ENCODE measurements around the gene SEMA5A. TPM values are rescaled to one million over a fixed set of nuclear protein-coding genes. Genes with fewer than 3 reads are reported as not detected.

SEMA5A gene
- total and polyA plus RNA-seq, 2 of the 8 experiments (the other 6 are each of a cell fraction or from before 2014, with no cell fraction given): 5.3 to 8.9 TPM

- Histone ChIP-seq H3K9ac (replicated peaks in 1 of 4; ENCODE audit: extremely low read depth in 1 of 4, low read depth in 3 of 4, low read length in 3 of 4) (no peak overlapping the region), H3K14ac (ENCODE audit: insufficient read length) (no peak overlapping the region), H3K79me2 (ENCODE audit: control insufficient read depth in 1 of 2, insufficient read depth in 2 of 2, low read length in 2 of 2) (no peaks in the 10 kb centered on the region), H3K4me2 (ENCODE audit: insufficient read depth in 1 of 2, low read depth in 2 of 2, low read length in 2 of 2) (no peak overlapping the region), H3K9me3 (ENCODE audit: insufficient read depth in 2 of 2, low read depth in 1 of 2, low read length in 1 of 2) (no peaks in the 10 kb centered on the region), H3K4ac (replicated peaks; ENCODE audit: insufficient read length, low read depth, low read length) (no peak overlapping the region), H4K91ac (replicated peaks; ENCODE audit: insufficient read length, low read length) (no peak overlapping the region), H2BK120ac (replicated peaks; ENCODE audit: low read depth, low read length) (no peak overlapping the region), H3K23me2 (ENCODE audit: low read depth, low read length) (no peaks in the 10 kb centered on the region), H3K4me1 (replicated peaks in 1 of 4; ENCODE audit: control insufficient read depth in 3 of 4, insufficient read depth in 4 of 4, low read length in 3 of 4) (peaks cover 0 to 7% (median 0%) of the 10 kb centered on the region in 4 experiments; a peak in 3 of 7 replicates), H2AFZ (ENCODE audit: low read length) (no peak overlapping the region), H2BK20ac (ENCODE audit: low read length) (no peak overlapping the region), H3K4me3 (ENCODE audit: extremely low read depth in 1 of 4, insufficient read depth in 2 of 4, low read depth in 3 of 4, low read length in 4 of 4) (no peak overlapping the region), H3K23ac (ENCODE audit: insufficient read length) (no peak overlapping the region), H3K18ac (ENCODE audit: extremely low read depth, low read length) (no peak overlapping the region), H2BK15ac (ENCODE audit: low read length) (no peak overlapping the region), H3K79me1 (ENCODE audit: low read depth, low read length) (no peaks in the 10 kb centered on the region), H4K20me1 (replicated peaks in 1 of 2; ENCODE audit: control insufficient read depth in 1 of 2, insufficient read depth in 2 of 2, low read length in 2 of 2) (no peaks in the 10 kb centered on the region), H3K36me3 (ENCODE audit: control insufficient read depth in 2 of 4, insufficient read depth in 4 of 4, low read length in 3 of 4) (no peaks in the 10 kb centered on the region), H4K5ac (ENCODE audit: insufficient read length, low read depth, low read length) (no peak overlapping the region), H4K8ac (ENCODE audit: extremely low read depth, insufficient read depth, low read length) (no peak overlapping the region), H2BK12ac (ENCODE audit: low read depth, low read length) (no peak overlapping the region), H3K27me3 (replicated peaks in 1 of 4; ENCODE audit: control insufficient read depth in 3 of 4, extremely low read depth in 1 of 4, insufficient read depth in 3 of 4, low read length in 3 of 4) (no peaks in the 10 kb centered on the region; a peak in 1 of 7 replicates), H2BK5ac (ENCODE audit: low read depth, low read length) (no peak overlapping the region), H3K56ac (replicated peaks; ENCODE audit: insufficient read length, low read depth, low read length) (no peak overlapping the region), H3K27ac (ENCODE audit: low read depth, low read length) (no peak overlapping the region), H2AK5ac (ENCODE audit: low read depth, low read length) (no peak overlapping the region)
- 96% methylated on average over 2 of the region's 2 CpGs; no CpG with 5 or more reads in 1 of the 2 experiments for WGBS, 2 experiments (ENCODE audit: extremely low coverage in 1 of 2, insufficient coverage in 1 of 2, insufficient read length in 1 of 2, insufficient replicate concordance in 2 of 2, low coverage in 1 of 2, low lambda C conversion rate in 2 of 2, missing lambda C conversion rate in 1 of 2)
- DNase-seq (ENCODE audit: low read depth in 1 of 2, low spot score in 2 of 2) (no peak), FAIRE-seq (no peak)
- TF ChIP-seq USF2 (IDR thresholded peaks at IDR 0.05; ENCODE audit: low read length) (no peak), SP4 (IDR thresholded peaks at IDR 0.05; ENCODE audit: low read length) (no peak), SIRT6 (IDR thresholded peaks at IDR 0.05; ENCODE audit: low read length) (no peak), JUN (IDR thresholded peaks at IDR 0.05; ENCODE audit: low read depth, low read length) (no peak), GABPA (IDR thresholded peaks at IDR 0.05; ENCODE audit: borderline replicate concordance, insufficient read depth, low read length) (no peak)
- ChIA-PET POLR2A (ENCODE audit: partially characterized antibody) (no interaction called here), CTCF (ENCODE audit: partially characterized antibody) (interaction anchor here (0.8 to 1.3 kb wide), 2 partner anchors 48 to 133 kb away, joined by 3 read pairs; no protein-coding TSS in a partner anchor)
Measured at GRCh38 chr5:9040475-9040874, 505.4 kb downstream of the SEMA5A start.

Data from H1 (cell line).